B cell (primary cell): ENCODE measurements around the gene CXXC5. TPM values are rescaled to one million over a fixed set of nuclear protein-coding genes. Genes with fewer than 3 reads are reported as not detected.

ENCODE experiments used
- ATAC-seq: fragments of 200-7000 bp; cut with Tn5 transposase; one replicate; pipeline ENCODE4 v1.10.0; 2021; ENCODE audit warnings: low read depth, mild to moderate bottlenecking, moderate number of reproducible peaks, moderate library complexity
- CTCF ChIA-PET: fragments of 350-600 bp; sonication (Branson Sonifier 250); formaldehyde crosslinking; loops from one replicate; lab custom pipeline; 2021; ENCODE audit warnings: antibody characterized with exemption, inconsistent platforms; lab: Charles Lee
- POLR2A ChIA-PET: fragments of 350-600 bp; sonication (Branson Sonifier 250); formaldehyde crosslinking; loops from one replicate; lab custom pipeline; 2021; ENCODE audit warnings: antibody characterized with exemption; lab: Charles Lee
- DNase-seq: peaks from one replicate; pipeline ENCODE4 v3.0.0; 2013
- H2AFZ ChIP-seq: 2 replicates; pipeline ENCODE4 v1.6.1; 2012; ENCODE audit warnings: mild to moderate bottlenecking, low read depth, low read length; ENCODE audit not compliant: insufficient read depth, poor library complexity, severe bottlenecking
- H3K27ac ChIP-seq, 2 donors: 1 replicate in 1 of 2; 2 replicates in 1 of 2; pipeline ENCODE4 v1.5.1; 2012 to 2013; ENCODE audit warnings: low read length in 2 of 2, mild to moderate bottlenecking in 2 of 2, moderate library complexity in 1 of 2
- H3K27me3 ChIP-seq, 4 experiments: fragments of 200-600 bp in 1 of 4; sonication (generic) in 1 of 4; replicated peaks in 1 of 4; 1 replicate in 2 of 4; 2 replicates in 2 of 4; pipeline versions ENCODE4 v1.6.1 to v1.7.0; 2013 to 2016; ENCODE audit warnings: low read length in 3 of 4, mild to moderate bottlenecking in 2 of 4, mixed read lengths in 1 of 4, moderate library complexity in 1 of 4; ENCODE audit not compliant: insufficient read depth in 4 of 4, control insufficient read depth in 3 of 4; ENCODE audit errors: control extremely low read depth in 1 of 4
- H3K36me3 ChIP-seq, 2 experiments: replicated peaks in 1 of 2; 1 replicate in 1 of 2; 2 replicates in 1 of 2; pipeline versions ENCODE4 v1.6.1 to v1.7.1; 2013; ENCODE audit warnings: low read length in 1 of 2; ENCODE audit not compliant: insufficient read depth in 2 of 2, control insufficient read depth in 1 of 2; ENCODE audit errors: control extremely low read depth in 1 of 2, extremely low read depth in 1 of 2
- H3K4me1 ChIP-seq, 2 donors: fragments of 200-600 bp in 1 of 2; sonication (generic) in 1 of 2; 1 replicate in 1 of 2; 2 replicates in 1 of 2; pipeline versions ENCODE4 v1.5.1 to v1.6.1; 2013 to 2017; ENCODE audit warnings: low read length in 2 of 2; ENCODE audit not compliant: control insufficient read depth in 2 of 2, insufficient read depth in 2 of 2
- H3K4me2 ChIP-seq: replicated peaks from 2 replicates; pipeline ENCODE3; 2012; ENCODE audit warnings: mild to moderate bottlenecking, low read depth, low read length; ENCODE audit not compliant: poor library complexity, severe bottlenecking
- H3K4me3 ChIP-seq, 5 experiments: fragments of 200-600 bp in 1 of 5; sonication (generic) in 1 of 5; 1 replicate in 3 of 5; 2 replicates in 2 of 5; pipeline versions ENCODE4 v1.5.1 to v1.7.0; 2011 to 2016; ENCODE audit warnings: low read length in 4 of 5, mild to moderate bottlenecking in 4 of 5, low read depth in 2 of 5, control low read depth in 1 of 5, moderate library complexity in 1 of 5; ENCODE audit not compliant: insufficient read depth in 1 of 5; ENCODE audit errors: control extremely low read depth in 1 of 5, extremely low read depth in 1 of 5
- H3K79me2 ChIP-seq: fragments of 200-600 bp; sonication (generic); one replicate; pipeline ENCODE4 v1.6.0; 2016; ENCODE audit warnings: low read length; ENCODE audit not compliant: control insufficient read depth, insufficient read depth
- H3K9ac ChIP-seq: fragments of 200-600 bp; sonication (generic); 2 replicates; pipeline ENCODE4 v1.6.1; 2017; ENCODE audit warnings: mild to moderate bottlenecking, low read length, moderate library complexity
- H3K9me3 ChIP-seq, 3 donors: one replicate each; pipeline versions ENCODE4 v1.6.1 to v1.7.1; 2013; ENCODE audit warnings: low read length in 2 of 3; ENCODE audit not compliant: control insufficient read depth in 2 of 3, insufficient read depth in 1 of 3; ENCODE audit errors: control extremely low read depth in 1 of 3
- H4K20me1 ChIP-seq: 2 replicates; pipeline ENCODE4 v1.6.0; 2012; ENCODE audit warnings: mild to moderate bottlenecking, low read length; ENCODE audit not compliant: insufficient read depth, control insufficient read depth, poor library complexity, severe bottlenecking
- H3K27ac Mint-ChIP-seq: one replicate; pipeline ENCODE4 v1.8.0; 2021; ENCODE audit warnings: mixed read lengths
- H3K27me3 Mint-ChIP-seq: one replicate; pipeline ENCODE4 v1.8.0; 2021; ENCODE audit warnings: mixed read lengths
- H3K4me1 Mint-ChIP-seq: one replicate; pipeline ENCODE4 v1.8.0; 2021; ENCODE audit warnings: mixed read lengths
- H3K4me3 Mint-ChIP-seq: one replicate; pipeline ENCODE4 v1.8.0; 2021; ENCODE audit warnings: mixed read lengths
- H3K9me3 Mint-ChIP-seq: one replicate; pipeline ENCODE4 v1.8.0; 2022; ENCODE audit warnings: mixed read lengths; ENCODE audit not compliant: insufficient read depth
- EZH2 ChIP-seq: IDR thresholded peaks from 2 replicates; pipeline ENCODE4 v1.6.1; 2012; ENCODE audit warnings: borderline replicate concordance, low read depth, mild to moderate bottlenecking, moderate library complexity, low read length; ENCODE audit not compliant: insufficient read depth, poor library complexity, severe bottlenecking
- WGBS: methylation state at CpG from one replicate; pipeline ENCODE4 v1.1.5; 2013; ENCODE audit warnings: missing lambda C conversion rate; ENCODE audit not compliant: insufficient coverage; 5-methylcytosine and 5-hydroxymethylcytosine counted together
- intact Hi-C: fragments of 100-400 bp; cut with micrococcal nuclease; formaldehyde crosslinking; loops from one replicate; pipeline ENCODE4 v1.10.0; 2022
- polyA plus RNA-seq: library from polyadenylated mRNA; depleted of rRNA; stranded (reverse); fragments of >200 nt; gene quantifications from 2 replicates; pipeline ENCODE4 v1.2.3, GENCODE V29; 2012
- total RNA-seq, 2 donors: library from RNA; stranded (reverse); fragments of 120-200 nt in 1 of 2; gene quantifications; 1 replicate in 1 of 2; 2 replicates in 1 of 2; pipeline versions ENCODE4 v1.2.3 to v1.2.4, GENCODE V29; 2013 to 2022
- TF ChIP-seq, protein P1 (sequence below): fragments of 200-600 bp; IDR thresholded peaks from one replicate; pipeline ENCODE4 v1.8.0; 2022; ENCODE audit warnings: antibody characterized with exemption, mild to moderate bottlenecking

The CXXC5 gene
- total and polyA plus RNA-seq, 2 donors (not counting 1 experiment from before 2014, with no cell fraction given) = 126 to 143 TPM

DNA sequence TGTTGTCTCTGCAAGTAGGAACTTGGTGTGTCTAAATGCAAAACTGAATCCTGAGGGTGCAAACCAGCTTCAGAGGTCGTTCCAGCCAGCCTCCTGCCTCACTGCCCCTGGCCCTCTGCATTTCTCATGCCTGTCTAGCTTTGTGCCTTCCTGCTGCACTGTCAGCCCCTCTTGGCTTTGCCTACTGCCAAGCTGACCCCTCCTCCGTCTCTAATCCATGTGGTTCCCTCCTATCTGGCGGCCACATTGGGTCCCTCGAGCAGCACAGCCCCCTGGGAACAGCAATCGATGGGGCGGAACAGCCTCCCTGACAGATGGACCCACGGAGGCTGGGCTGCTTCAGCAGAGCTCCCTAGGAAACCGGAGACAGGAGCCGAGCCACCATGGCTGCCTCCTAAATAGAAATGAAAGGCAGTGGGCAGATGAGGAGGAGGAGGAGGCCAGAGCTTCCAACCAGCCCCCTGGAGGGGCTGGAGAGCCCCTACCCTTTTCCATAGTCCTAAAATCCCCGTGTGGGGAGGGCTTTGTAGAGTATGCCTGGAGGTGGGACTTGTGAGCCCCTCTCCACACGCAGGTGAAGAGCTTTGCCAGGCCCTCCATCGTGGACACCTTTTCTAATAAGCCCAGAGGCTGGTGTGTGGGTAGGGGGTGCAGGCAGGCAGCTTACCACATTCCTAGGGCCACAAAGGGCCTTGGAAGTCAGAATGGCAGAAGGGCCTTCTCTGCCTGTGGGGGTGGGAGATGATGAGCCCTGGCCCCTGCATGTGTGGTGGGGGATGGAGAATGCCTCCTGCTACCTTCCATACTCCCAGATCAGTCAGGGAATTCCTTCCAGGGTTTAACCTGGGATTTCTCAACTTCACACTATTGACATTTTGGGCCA lies 9.2 kb upstream of the CXXC5 start:
- Mint-ChIP-seq H3K4me3 (peak overlapping the region; percentile 84), H3K27me3 (no peaks in the 10 kb centered on the region), H3K9me3 (no peaks in the 10 kb centered on the region), H3K4me1 (peaks cover 81% of the 10 kb centered on the region), H3K27ac (peak overlapping the region; percentile 91)
- no peak for TF ChIP-seq EZH2
- TF ChIP-seq, protein P1, sequence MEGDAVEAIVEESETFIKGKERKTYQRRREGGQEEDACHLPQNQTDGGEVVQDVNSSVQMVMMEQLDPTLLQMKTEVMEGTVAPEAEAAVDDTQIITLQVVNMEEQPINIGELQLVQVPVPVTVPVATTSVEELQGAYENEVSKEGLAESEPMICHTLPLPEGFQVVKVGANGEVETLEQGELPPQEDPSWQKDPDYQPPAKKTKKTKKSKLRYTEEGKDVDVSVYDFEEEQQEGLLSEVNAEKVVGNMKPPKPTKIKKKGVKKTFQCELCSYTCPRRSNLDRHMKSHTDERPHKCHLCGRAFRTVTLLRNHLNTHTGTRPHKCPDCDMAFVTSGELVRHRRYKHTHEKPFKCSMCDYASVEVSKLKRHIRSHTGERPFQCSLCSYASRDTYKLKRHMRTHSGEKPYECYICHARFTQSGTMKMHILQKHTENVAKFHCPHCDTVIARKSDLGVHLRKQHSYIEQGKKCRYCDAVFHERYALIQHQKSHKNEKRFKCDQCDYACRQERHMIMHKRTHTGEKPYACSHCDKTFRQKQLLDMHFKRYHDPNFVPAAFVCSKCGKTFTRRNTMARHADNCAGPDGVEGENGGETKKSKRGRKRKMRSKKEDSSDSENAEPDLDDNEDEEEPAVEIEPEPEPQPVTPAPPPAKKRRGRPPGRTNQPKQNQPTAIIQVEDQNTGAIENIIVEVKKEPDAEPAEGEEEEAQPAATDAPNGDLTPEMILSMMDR = no peak
- ATAC-seq = no peak
- Histone ChIP-seq H2AFZ (peak overlapping the region; percentile 62), H3K79me2 (peaks cover 63% of the 10 kb centered on the region), H3K4me2 (peak overlapping the region; percentile 91), H3K36me3 (no peaks in the 10 kb centered on the region), H3K9ac (peak overlapping the region; percentile 70), H3K27me3 (no peaks in the 10 kb centered on the region), H4K20me1 (peaks cover 2% of the 10 kb centered on the region), H3K4me3 (peak overlapping the region in 4 of 5 experiments; percentile 52 to 79 (median 62)), H3K9me3 (no peaks in the 10 kb centered on the region), H3K4me1 (peaks cover 58 to 92% of the 10 kb centered on the region in 2 donors), H3K27ac (peak overlapping the region; percentile 88 to 93)
- DNase-seq = no peak
- ChIA-PET CTCF (interaction anchor here (0.7 to 10.7 kb wide), 10 partner anchors 10 to 148 kb away, joined by 3 to 502 read pairs (median 48); partner anchors contain the start of gene CXXC5), POLR2A (interaction anchor here (0.6 to 9.1 kb wide), 13 partner anchors 11 to 126 kb away, joined by 3 to 511 read pairs (median 10); partner anchors contain the start of gene CXXC5)
- intact Hi-C loops = loop anchor here (5.0 to 10.0 kb wide), 2 partner anchors 122 to 234 kb away; partner anchors contain the start of gene SPATA24
- 36% methylated on average over 10 of the region's 12 CpGs for WGBS
